Measurements from ENCODE around the gene SPAG7. TPM values are rescaled to one million over a fixed set of nuclear protein-coding genes. Genes with fewer than 3 reads are reported as not detected.

The SPAG7 gene
- total and polyA plus RNA-seq, 2 of the 8 experiments (the other 6 are each of a cell fraction or from before 2014, with no cell fraction given): 74.2 to 81.9 TPM

DNA sequence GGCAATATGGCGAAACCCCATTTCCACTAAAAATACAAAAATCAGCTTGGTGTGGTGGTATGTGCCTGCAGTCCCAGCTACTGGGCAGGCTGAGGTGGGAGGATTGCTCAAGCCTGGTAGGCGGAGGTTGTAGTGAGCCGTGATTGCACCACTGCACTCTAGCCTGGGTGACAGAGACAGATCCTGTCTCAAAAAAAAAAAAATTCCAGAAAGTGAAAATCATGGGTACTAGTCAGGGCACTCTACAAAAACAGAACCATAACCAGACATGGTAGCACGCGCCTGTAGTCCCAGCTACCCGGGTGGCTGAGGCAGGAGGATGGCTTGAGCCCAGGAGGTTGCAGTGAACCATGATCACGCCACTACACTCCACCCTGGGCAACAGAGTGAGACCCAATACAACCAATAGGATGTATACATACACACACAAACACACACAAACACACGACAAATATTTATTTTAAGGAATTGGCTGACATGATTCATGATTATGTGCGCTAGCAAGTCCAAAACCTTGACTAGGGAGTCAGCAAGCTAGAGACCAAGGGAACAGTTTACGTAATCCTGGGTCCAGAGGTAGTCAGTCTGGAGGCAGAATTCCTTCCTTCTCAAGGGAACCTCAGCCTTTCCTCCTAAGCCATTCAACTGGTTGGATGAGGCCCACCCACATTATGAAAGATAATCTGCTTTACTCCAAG lies 47.1 kb downstream of the SPAG7 start (continued):
- TF ChIP-seq, protein P1, sequence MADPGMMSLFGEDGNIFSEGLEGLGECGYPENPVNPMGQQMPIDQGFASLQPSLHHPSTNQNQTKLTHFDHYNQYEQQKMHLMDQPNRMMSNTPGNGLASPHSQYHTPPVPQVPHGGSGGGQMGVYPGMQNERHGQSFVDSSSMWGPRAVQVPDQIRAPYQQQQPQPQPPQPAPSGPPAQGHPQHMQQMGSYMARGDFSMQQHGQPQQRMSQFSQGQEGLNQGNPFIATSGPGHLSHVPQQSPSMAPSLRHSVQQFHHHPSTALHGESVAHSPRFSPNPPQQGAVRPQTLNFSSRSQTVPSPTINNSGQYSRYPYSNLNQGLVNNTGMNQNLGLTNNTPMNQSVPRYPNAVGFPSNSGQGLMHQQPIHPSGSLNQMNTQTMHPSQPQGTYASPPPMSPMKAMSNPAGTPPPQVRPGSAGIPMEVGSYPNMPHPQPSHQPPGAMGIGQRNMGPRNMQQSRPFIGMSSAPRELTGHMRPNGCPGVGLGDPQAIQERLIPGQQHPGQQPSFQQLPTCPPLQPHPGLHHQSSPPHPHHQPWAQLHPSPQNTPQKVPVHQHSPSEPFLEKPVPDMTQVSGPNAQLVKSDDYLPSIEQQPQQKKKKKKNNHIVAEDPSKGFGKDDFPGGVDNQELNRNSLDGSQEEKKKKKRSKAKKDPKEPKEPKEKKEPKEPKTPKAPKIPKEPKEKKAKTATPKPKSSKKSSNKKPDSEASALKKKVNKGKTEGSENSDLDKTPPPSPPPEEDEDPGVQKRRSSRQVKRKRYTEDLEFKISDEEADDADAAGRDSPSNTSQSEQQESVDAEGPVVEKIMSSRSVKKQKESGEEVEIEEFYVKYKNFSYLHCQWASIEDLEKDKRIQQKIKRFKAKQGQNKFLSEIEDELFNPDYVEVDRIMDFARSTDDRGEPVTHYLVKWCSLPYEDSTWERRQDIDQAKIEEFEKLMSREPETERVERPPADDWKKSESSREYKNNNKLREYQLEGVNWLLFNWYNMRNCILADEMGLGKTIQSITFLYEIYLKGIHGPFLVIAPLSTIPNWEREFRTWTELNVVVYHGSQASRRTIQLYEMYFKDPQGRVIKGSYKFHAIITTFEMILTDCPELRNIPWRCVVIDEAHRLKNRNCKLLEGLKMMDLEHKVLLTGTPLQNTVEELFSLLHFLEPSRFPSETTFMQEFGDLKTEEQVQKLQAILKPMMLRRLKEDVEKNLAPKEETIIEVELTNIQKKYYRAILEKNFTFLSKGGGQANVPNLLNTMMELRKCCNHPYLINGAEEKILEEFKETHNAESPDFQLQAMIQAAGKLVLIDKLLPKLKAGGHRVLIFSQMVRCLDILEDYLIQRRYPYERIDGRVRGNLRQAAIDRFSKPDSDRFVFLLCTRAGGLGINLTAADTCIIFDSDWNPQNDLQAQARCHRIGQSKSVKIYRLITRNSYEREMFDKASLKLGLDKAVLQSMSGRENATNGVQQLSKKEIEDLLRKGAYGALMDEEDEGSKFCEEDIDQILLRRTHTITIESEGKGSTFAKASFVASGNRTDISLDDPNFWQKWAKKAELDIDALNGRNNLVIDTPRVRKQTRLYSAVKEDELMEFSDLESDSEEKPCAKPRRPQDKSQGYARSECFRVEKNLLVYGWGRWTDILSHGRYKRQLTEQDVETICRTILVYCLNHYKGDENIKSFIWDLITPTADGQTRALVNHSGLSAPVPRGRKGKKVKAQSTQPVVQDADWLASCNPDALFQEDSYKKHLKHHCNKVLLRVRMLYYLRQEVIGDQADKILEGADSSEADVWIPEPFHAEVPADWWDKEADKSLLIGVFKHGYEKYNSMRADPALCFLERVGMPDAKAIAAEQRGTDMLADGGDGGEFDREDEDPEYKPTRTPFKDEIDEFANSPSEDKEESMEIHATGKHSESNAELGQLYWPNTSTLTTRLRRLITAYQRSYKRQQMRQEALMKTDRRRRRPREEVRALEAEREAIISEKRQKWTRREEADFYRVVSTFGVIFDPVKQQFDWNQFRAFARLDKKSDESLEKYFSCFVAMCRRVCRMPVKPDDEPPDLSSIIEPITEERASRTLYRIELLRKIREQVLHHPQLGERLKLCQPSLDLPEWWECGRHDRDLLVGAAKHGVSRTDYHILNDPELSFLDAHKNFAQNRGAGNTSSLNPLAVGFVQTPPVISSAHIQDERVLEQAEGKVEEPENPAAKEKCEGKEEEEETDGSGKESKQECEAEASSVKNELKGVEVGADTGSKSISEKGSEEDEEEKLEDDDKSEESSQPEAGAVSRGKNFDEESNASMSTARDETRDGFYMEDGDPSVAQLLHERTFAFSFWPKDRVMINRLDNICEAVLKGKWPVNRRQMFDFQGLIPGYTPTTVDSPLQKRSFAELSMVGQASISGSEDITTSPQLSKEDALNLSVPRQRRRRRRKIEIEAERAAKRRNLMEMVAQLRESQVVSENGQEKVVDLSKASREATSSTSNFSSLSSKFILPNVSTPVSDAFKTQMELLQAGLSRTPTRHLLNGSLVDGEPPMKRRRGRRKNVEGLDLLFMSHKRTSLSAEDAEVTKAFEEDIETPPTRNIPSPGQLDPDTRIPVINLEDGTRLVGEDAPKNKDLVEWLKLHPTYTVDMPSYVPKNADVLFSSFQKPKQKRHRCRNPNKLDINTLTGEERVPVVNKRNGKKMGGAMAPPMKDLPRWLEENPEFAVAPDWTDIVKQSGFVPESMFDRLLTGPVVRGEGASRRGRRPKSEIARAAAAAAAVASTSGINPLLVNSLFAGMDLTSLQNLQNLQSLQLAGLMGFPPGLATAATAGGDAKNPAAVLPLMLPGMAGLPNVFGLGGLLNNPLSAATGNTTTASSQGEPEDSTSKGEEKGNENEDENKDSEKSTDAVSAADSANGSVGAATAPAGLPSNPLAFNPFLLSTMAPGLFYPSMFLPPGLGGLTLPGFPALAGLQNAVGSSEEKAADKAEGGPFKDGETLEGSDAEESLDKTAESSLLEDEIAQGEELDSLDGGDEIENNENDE (IDR thresholded peaks at IDR 0.05; ENCODE audit: insufficient replicate concordance, low read length): no peak
- TF ChIP-seq SUZ12 (IDR thresholded peaks at IDR 0.05; ENCODE audit: low read length) (no peak), SP2 (IDR thresholded peaks at IDR 0.05; ENCODE audit: low read length) (no peak), SP4 (IDR thresholded peaks at IDR 0.05; ENCODE audit: low read length) (no peak), TEAD4 (IDR thresholded peaks at IDR 0.05; ENCODE audit: low read depth, low read length) (no peak), CEBPB (IDR thresholded peaks at IDR 0.05; ENCODE audit: low read depth, low read length) (no peak)
